Non-pigmented ciliary epithelial cell (primary cell): Measurements from ENCODE around the gene FAM228A.
"Not testable (repeated sequence)": the region's sequence is repeated elsewhere in the genome, so short reads cannot be mapped to it uniquely, and the experiment has no call there.

ENCODE experiments used
- DNase-seq: peaks from one replicate; pipeline ENCODE4 v3.0.0-alpha.2; 2010; ENCODE audit warnings: low read depth

FAM228A gene

GRCh38 chr2:24174851-24175277, at the start of gene FAM228A:
FAM228A (plus strand) TSS chr2:24175053; CDS start chr2:24175481, 428 bp downstream.
- no peak for DNase-seq

DNA sequence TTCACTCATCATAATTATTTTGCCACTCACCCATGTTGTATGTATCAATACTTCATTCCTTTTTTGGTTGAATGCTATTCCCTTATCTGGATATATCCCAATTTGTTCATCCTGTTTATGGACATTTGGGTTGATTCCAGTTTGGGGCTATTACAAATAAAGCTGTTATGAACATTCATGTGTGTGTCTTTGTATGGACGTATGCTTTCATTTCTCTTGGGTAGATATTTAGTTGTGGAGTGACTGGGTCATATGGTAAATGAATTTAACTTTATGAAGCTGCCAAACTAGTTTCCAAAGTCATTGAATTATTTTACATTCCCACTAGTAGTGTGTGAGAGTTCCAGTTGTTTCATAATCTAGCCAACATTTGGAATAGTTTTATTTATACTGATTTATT, 48.9 kb upstream of the FAM228A start:
- DNase-seq = no peak

- DNase-seq = no peak
Measured at GRCh38 chr2:24132543-24132942, 42.3 kb upstream of the FAM228A start.

DNA sequence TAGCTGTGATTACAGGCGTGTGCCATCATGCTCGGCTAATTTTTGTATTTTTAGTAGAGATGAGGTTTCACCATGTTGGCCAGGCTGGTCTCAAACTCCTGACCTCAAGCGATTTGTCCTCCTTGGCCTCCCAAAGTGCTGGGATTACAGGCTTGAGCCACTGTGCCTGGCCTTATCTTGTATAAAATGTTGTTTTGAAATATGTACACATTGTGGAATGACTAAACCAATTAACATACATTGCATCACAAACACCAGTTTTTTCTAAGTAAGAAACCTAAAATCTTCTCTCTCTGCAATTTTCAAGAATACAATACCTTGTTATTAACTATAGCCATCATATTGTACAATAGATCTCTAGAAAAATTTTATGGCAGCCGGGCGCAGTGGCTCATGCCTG, 34.5 kb upstream of the FAM228A start:
- not testable (repeated sequence) for DNase-seq

GRCh38 chr2:24147364-24147763, 27.5 kb upstream of the FAM228A start:
- no peak for DNase-seq

DNA sequence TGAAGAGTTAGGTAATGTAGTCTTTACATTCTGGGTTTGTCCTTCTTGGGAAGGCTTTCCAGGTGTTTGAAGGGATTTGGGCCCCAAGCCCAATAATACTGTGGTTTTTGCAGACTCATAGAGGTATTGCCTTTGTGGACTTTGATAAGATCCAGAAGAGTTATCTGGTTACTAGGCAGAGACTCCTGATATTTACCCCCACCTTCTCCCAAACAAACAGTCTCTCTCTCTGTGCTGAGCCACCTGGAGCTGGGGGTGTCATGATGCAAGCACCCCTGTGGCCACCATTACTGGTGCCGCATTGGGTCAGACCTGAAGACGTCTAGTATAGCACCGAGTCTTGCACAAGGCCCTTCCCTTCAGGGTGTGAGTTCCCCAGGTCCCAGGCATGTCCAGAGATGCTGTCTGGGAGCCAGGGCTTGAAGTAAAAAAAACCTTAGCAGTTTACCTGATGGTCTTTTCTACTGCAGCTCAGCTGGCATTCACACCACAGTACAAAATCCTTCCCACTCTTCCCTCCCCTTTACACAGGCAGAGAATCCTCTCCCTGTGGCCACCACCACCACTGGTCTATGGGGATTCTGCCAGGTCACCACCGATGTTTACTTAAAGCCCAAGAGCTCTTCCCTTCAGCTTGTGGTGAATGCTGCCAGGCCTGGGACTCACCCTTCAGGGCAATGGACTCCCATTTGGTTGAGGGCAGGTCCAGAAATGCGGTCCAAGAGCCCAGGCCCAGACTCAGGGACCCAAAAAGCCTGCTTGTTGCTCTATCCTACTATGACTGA, 22.2 kb upstream of the FAM228A start:
- no peak for DNase-seq

- no peak for DNase-seq
Measured at GRCh38 chr2:24153478-24153877, 21.4 kb upstream of the FAM228A start.

GRCh38 chr2:24158131-24158530, 16.7 kb upstream of the FAM228A start:
- no peak for DNase-seq

DNA sequence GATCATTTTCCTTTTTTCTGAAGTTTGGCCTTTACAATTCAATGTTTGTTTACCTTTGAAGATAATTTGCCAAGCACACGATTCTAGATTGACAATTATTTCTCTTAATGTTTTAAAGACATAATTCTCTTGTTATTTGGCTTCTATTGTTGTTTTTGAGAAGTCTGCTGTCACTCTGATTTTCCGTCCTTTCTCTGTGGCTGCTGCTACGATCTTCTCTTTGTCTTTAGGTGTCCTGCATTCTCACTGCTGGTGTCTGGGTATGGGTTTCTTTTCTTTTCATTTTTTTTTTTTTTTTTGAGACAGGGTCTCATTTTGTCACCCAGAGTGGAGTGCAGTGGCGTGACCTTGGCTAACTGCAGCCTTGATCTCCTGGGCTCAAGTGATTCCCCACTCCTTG, 15.1 kb upstream of the FAM228A start:
- no peak for DNase-seq

DNA sequence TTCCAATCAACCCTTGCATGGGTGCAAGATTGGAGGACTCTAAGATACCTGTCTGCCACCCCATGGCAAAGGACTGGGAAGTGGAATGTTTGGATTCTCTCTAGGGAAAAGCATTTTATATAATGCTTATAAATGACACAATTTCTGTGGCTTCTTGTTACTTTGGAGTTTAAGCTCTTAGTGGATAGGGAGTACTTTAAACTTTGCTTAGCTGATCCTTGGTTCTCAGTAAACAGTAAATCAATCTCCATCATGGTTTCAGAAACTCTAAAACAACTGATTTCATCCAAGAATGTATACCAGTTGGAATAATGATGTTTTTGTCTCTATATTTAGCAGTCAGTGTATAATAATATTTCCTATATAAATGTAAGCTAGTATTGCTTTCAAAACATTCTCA, 14.1 kb upstream of the FAM228A start:
- no peak for DNase-seq

DNA sequence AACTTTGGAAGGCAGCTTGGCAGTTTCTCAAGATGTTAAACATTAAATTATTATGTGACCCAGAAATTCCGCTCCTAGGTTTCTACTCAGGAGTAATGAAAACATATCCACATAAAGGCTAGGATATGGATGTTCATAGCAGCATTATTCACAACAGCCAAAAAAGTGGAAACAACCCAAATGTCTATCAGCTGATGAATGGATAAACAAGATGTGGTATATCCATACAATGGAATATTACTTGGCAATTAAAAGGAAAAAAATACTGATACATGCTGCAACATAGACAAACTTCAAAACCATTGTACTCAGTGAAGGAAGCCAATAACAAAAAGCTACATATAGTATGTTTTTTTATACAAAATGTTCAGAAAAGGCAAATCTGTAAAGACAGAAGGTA, 12.4 kb upstream of the FAM228A start:
- no peak for DNase-seq

DNA sequence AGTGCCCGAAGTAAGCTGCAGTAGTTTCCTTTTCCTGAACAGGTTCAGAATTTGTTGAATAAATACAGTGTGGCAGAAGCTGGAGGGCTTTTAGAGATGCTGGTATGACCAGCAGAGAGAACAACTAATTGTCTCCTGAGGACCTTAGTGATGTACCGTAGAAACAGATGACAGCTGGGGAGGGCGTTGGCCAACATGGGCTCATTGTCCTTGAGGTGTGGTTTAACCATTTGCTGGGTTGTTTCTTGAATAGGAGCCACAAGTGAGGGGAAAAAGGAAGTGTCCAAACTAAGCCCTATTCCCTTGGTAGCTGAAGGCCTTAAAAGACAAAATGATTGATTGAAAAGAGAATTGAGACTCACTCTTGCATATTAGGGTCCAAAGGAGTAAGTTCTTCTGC, 11.7 kb upstream of the FAM228A start:
- DNase-seq = no peak

DNA sequence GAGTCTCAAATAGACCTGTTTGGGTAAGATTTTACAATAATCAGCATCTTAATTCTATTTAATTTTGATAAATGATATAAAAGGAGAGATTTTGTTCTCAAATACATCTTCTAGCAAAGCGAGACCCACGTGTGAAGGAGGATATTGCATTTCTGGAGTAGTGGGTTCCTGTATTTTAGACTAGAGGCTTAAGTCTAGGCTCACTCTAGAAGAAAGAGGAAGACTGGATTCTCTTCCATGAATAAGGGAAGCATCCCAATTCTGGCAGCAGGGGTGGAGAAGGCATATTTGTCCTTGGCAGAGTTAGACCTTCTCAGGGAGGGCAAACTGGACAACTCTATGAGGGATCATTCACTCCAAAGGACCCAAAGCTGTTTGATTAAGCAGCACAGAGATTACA, 11.3 kb upstream of the FAM228A start:
- DNase-seq = no peak

DNA sequence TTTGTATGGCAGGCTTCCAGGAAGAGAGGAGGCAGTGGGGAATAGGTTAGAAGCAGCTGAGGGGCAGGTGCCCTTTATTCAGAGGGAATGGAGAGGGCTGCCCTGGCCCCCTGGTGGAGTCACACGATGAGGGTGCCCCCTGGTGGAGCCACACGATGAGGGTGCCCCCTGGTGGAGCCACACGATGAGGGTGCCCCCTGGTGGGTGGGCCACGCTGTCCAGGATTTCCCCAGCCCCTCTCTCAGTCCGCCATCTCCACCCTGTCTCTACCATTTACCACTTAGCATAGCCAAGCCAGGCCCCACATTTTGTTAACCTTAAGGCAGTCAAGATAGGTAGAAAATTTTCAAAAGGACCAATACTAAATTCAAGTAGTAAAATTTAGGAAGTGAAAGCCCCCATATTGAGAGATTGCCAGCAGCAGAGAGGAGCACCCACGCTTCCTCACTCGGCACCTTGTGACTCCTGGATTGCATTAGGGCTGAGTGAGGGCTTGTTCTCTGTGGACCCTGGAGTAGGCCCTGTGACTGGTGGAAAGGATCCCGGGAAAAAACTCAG, 10.4 kb upstream of the FAM228A start:
- DNase-seq = no peak

DNA sequence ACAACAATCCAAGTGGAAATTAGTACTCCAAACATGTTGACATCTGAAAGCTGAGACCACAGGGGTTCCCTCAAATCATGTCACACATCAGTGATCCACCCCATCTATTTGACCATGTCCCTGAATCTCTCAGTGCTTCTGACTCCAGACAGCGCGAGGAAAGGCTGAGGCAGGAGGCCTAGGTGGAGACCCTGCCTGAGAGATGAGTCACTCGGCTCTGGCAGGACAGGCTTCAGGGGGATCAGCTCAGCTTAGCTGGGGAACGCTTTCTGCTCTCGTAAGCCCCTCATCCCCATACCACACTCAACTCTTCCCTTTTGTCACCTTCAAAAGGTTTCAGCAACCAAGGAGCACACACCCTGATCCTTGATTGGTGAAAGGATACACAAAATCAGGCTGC, 5.8 kb upstream of the FAM228A start:
- DNase-seq = no peak

- no peak for DNase-seq
Measured at GRCh38 chr2:24175631-24176187, 856 bp downstream of the FAM228A start.

GRCh38 chr2:24176326-24176725, 1.5 kb downstream of the FAM228A start:
- no peak for DNase-seq

DNA sequence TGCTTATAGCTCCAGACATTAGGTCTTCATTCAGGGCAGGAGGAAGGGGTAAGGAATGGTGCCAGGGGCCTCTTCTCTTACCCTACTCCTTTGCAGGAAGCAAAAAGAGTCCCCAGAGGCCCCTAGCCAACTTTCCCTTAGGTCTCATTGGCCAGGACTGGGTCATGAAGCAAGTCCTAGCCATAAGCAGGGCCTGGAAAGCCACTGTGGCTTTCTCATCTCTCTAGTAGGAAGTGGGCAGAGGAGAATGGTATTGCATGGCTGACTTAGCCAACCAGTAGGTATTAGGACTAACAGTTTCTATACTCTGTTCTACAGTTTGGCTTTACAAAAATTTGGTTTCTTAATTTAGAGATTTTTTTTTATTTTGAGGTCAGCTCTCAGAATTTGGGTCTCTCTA, 4.8 kb downstream of the FAM228A start:
- no peak for DNase-seq

GRCh38 chr2:24181849-24182248, 7.0 kb downstream of the FAM228A start:
- DNase-seq = no peak

DNA sequence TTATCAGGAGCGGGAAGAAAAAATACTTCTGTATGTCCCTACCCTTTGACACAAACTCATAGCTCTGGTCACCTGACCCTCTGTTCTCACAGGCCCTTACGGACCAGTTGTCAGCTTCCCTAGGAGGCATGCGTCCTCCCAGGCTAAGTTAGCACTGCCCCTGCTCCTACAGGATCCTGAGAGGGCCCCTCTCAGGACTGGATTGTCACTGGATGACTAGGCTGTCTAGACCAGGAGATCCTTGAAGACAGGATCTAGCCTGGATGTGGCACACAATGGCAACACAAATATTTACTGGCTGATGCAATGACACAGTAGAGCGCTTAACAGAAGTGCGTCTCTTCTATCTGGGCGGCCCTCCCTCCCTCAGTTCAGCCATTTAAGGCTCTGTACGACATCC, 7.7 kb downstream of the FAM228A start:
- no peak for DNase-seq

- DNase-seq = no peak
Measured at GRCh38 chr2:24183366-24184069, 8.7 kb downstream of the FAM228A start.

DNA sequence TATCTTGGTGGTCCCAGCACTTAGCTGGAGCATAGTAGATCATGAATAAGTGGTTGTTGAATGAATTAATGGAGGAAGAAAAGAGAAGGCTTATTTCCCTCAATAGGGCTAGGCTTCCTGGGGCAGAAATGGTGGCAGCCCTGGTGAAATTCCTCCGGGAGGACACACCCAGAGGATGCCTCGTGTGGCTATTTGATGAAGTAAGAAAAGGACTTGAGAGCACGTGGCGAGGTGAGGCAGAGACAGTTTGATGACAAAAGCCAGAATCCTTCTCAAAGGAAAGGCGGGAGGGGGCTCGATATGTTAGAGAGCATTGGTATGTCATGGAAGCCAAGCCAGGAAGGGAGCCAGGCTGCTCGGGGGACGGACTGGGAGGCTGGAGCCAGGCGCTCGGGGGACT, 14.7 kb downstream of the FAM228A start:
- no peak for DNase-seq

- no peak for DNase-seq
Measured at GRCh38 chr2:24190503-24190902, 15.7 kb downstream of the FAM228A start.
